Measurements from ENCODE around the gene ZFTA. TPM values are rescaled to one million over a fixed set of nuclear protein-coding genes. Genes with fewer than 3 reads are reported as not detected.

Gene ZFTA
- total and polyA plus RNA-seq, 2 donors (not counting 1 experiment from before 2014, with no cell fraction given), result 3.4 to 11.8 TPM

DNA sequence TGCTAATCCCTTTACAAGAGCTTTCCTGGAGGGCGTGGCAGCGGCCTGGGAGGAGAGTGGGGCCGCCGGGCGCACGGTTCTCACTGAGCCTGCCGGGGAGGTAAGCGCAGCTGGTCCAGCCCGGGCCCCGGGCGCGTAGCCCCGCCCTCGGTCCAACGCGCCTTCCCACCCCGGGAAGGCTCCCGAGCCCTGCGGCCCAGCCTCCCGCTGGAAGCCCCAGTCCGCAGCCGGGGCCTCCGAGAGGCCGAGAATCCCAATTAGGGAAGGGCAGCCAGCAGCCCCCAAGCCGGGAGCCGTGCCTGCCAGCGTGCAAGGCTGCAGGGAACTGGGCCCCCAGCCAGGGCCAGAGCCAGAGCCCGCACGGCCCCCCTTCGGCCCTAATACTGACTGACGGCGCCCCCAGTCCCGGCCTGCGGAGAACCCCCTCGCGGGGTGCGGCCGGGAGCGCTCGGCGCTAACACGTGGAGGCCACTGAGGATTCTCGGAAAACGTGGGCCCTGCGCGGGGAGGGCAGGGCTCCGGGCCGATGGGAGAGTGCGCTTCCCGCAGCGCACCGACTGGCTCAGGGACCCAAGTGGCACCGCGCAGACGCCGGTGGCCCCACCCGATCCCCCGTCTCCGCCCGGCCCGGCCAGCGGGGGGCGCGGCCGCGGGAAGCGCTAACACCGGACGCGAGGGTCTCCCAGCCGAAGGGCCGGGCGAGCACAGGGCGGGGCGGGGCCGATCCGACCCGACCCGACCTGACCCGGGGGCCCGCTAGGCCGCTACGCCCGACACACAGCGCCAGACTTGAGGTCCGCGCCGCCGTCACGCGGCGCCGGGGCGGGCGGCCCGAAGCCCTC, 5.7 kb downstream of the ZFTA start:
- Histone ChIP-seq H3K4me2 (replicated peaks; ENCODE audit: low read depth, low read length, poor library complexity, severe bottlenecking) (no peak overlapping the region), H3K9ac (ENCODE audit: low read length) (no peak overlapping the region), H3K9me3 (ENCODE audit: control extremely low read depth in 1 of 3, control insufficient read depth in 2 of 3, insufficient read depth in 1 of 3, low read length in 2 of 3) (no peaks in the 10 kb centered on the region), H3K36me3 (replicated peaks in 1 of 2; ENCODE audit: control extremely low read depth in 1 of 2, control insufficient read depth in 1 of 2, extremely low read depth in 1 of 2, insufficient read depth in 2 of 2, low read length in 1 of 2) (peaks cover 0 to 2% of the 10 kb centered on the region in 2 experiments), H3K27ac (ENCODE audit: low read length in 2 of 2) (no peak overlapping the region), H2AFZ (ENCODE audit: insufficient read depth, low read depth, low read length, poor library complexity, severe bottlenecking) (no peak overlapping the region), H3K79me2 (ENCODE audit: control insufficient read depth, insufficient read depth, low read length) (peaks cover 12% of the 10 kb centered on the region), H3K4me3 (ENCODE audit: control extremely low read depth in 1 of 5, extremely low read depth in 1 of 5, insufficient read depth in 1 of 5, low read depth in 2 of 5, low read length in 4 of 5) (no peak overlapping the region), H3K4me1 (ENCODE audit: control insufficient read depth in 2 of 2, insufficient read depth in 2 of 2, low read length in 2 of 2) (peaks cover 6 to 12% of the 10 kb centered on the region in 2 donors), H4K20me1 (ENCODE audit: control insufficient read depth, insufficient read depth, low read length, poor library complexity, severe bottlenecking) (peaks cover 18% of the 10 kb centered on the region), H3K27me3 (replicated peaks in 1 of 4; ENCODE audit: control extremely low read depth in 1 of 4, control insufficient read depth in 3 of 4, insufficient read depth in 4 of 4, low read length in 3 of 4) (no peaks in the 10 kb centered on the region)
- 97% methylated on average over 94 of the region's 96 CpGs for WGBS (ENCODE audit: insufficient coverage)
- intact Hi-C loops (cut with micrococcal nuclease), result no loop called here
- no peak overlapping the region for H3K4me3 Mint-ChIP-seq
- ChIA-PET CTCF (no interaction called here), POLR2A (no interaction called here)
- H3K4me1 Mint-ChIP-seq, result peaks cover 10% of the 10 kb centered on the region
- DNase-seq (no peak), ATAC-seq (ENCODE audit: low read depth) (no peak)
- no peak overlapping the region for H3K27ac Mint-ChIP-seq
- no peaks in the 10 kb centered on the region for H3K27me3 Mint-ChIP-seq
- no peaks in the 10 kb centered on the region for H3K9me3 Mint-ChIP-seq (ENCODE audit: insufficient read depth)
- TF ChIP-seq EZH2 (IDR thresholded peaks at IDR 0.05; ENCODE audit: borderline replicate concordance, insufficient read depth, low read depth, low read length, poor library complexity, severe bottlenecking), result no peak
- TF ChIP-seq, protein P1, sequence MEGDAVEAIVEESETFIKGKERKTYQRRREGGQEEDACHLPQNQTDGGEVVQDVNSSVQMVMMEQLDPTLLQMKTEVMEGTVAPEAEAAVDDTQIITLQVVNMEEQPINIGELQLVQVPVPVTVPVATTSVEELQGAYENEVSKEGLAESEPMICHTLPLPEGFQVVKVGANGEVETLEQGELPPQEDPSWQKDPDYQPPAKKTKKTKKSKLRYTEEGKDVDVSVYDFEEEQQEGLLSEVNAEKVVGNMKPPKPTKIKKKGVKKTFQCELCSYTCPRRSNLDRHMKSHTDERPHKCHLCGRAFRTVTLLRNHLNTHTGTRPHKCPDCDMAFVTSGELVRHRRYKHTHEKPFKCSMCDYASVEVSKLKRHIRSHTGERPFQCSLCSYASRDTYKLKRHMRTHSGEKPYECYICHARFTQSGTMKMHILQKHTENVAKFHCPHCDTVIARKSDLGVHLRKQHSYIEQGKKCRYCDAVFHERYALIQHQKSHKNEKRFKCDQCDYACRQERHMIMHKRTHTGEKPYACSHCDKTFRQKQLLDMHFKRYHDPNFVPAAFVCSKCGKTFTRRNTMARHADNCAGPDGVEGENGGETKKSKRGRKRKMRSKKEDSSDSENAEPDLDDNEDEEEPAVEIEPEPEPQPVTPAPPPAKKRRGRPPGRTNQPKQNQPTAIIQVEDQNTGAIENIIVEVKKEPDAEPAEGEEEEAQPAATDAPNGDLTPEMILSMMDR (IDR thresholded peaks at IDR 0.05), result no peak

- H3K79me2 ChIP-seq (ENCODE audit: control insufficient read depth, insufficient read depth, low read length), result peaks cover 4% of the 10 kb centered on the region
- peaks cover 1 to 6% of the 10 kb centered on the region in 2 donors for H3K4me1 ChIP-seq (ENCODE audit: control insufficient read depth in 2 of 2, insufficient read depth in 2 of 2, low read length in 2 of 2)
- H3K27me3 ChIP-seq (replicated peaks in 1 of 4; ENCODE audit: control extremely low read depth in 1 of 4, control insufficient read depth in 3 of 4, insufficient read depth in 4 of 4, low read length in 3 of 4), result no peaks in the 10 kb centered on the region
- no peak overlapping the region for H3K4me2 ChIP-seq (replicated peaks; ENCODE audit: low read depth, low read length, poor library complexity, severe bottlenecking)
- peaks cover 3% of the 10 kb centered on the region for H3K4me1 Mint-ChIP-seq
- ChIA-PET POLR2A (no interaction called here), CTCF (no interaction called here)
- H3K9me3 ChIP-seq (ENCODE audit: control extremely low read depth in 1 of 3, control insufficient read depth in 2 of 3, insufficient read depth in 1 of 3, low read length in 2 of 3), result no peaks in the 10 kb centered on the region
- peaks cover 0 to 2% of the 10 kb centered on the region in 2 experiments for H3K36me3 ChIP-seq (replicated peaks in 1 of 2; ENCODE audit: control extremely low read depth in 1 of 2, control insufficient read depth in 1 of 2, extremely low read depth in 1 of 2, insufficient read depth in 2 of 2, low read length in 1 of 2)
- no peak overlapping the region for H3K27ac ChIP-seq (ENCODE audit: low read length in 2 of 2)
- H3K4me3 ChIP-seq (ENCODE audit: control extremely low read depth in 1 of 5, extremely low read depth in 1 of 5, insufficient read depth in 1 of 5, low read depth in 2 of 5, low read length in 4 of 5), result no peak overlapping the region
- H4K20me1 ChIP-seq (ENCODE audit: control insufficient read depth, insufficient read depth, low read length, poor library complexity, severe bottlenecking), result peaks cover 10% of the 10 kb centered on the region
- TF ChIP-seq EZH2 (IDR thresholded peaks at IDR 0.05; ENCODE audit: borderline replicate concordance, insufficient read depth, low read depth, low read length, poor library complexity, severe bottlenecking), result no peak
- TF ChIP-seq, protein P1 (IDR thresholded peaks at IDR 0.05), result no peak
- no peak overlapping the region for H3K27ac Mint-ChIP-seq
- no peak for DNase-seq
- WGBS (ENCODE audit: insufficient coverage), result 96% methylated on average over 17 of the region's 34 CpGs
- H2AFZ ChIP-seq (ENCODE audit: insufficient read depth, low read depth, low read length, poor library complexity, severe bottlenecking), result no peak overlapping the region
- no peak overlapping the region for H3K4me3 Mint-ChIP-seq
- H3K9me3 Mint-ChIP-seq (ENCODE audit: insufficient read depth), result no peaks in the 10 kb centered on the region
- no peak for ATAC-seq (ENCODE audit: low read depth)
- no peaks in the 10 kb centered on the region for H3K27me3 Mint-ChIP-seq
- H3K9ac ChIP-seq (ENCODE audit: low read length), result no peak overlapping the region
- intact Hi-C loops (cut with micrococcal nuclease), result no loop called here
Measured at GRCh38 chr11:63761931-63762653, 6.5 kb downstream of the ZFTA start.

Measured in B cell (primary cell).